Measurements from ENCODE around the gene PLXND1.

GRCh38 chr3:129525341-129525968, 81.0 kb downstream of the PLXND1 start:
- TF ChIP-seq, protein P1, sequence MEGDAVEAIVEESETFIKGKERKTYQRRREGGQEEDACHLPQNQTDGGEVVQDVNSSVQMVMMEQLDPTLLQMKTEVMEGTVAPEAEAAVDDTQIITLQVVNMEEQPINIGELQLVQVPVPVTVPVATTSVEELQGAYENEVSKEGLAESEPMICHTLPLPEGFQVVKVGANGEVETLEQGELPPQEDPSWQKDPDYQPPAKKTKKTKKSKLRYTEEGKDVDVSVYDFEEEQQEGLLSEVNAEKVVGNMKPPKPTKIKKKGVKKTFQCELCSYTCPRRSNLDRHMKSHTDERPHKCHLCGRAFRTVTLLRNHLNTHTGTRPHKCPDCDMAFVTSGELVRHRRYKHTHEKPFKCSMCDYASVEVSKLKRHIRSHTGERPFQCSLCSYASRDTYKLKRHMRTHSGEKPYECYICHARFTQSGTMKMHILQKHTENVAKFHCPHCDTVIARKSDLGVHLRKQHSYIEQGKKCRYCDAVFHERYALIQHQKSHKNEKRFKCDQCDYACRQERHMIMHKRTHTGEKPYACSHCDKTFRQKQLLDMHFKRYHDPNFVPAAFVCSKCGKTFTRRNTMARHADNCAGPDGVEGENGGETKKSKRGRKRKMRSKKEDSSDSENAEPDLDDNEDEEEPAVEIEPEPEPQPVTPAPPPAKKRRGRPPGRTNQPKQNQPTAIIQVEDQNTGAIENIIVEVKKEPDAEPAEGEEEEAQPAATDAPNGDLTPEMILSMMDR (IDR thresholded peaks at IDR 0.05; ENCODE audit: insufficient read depth, low read length): no peak
- TF ChIP-seq, protein P2, sequence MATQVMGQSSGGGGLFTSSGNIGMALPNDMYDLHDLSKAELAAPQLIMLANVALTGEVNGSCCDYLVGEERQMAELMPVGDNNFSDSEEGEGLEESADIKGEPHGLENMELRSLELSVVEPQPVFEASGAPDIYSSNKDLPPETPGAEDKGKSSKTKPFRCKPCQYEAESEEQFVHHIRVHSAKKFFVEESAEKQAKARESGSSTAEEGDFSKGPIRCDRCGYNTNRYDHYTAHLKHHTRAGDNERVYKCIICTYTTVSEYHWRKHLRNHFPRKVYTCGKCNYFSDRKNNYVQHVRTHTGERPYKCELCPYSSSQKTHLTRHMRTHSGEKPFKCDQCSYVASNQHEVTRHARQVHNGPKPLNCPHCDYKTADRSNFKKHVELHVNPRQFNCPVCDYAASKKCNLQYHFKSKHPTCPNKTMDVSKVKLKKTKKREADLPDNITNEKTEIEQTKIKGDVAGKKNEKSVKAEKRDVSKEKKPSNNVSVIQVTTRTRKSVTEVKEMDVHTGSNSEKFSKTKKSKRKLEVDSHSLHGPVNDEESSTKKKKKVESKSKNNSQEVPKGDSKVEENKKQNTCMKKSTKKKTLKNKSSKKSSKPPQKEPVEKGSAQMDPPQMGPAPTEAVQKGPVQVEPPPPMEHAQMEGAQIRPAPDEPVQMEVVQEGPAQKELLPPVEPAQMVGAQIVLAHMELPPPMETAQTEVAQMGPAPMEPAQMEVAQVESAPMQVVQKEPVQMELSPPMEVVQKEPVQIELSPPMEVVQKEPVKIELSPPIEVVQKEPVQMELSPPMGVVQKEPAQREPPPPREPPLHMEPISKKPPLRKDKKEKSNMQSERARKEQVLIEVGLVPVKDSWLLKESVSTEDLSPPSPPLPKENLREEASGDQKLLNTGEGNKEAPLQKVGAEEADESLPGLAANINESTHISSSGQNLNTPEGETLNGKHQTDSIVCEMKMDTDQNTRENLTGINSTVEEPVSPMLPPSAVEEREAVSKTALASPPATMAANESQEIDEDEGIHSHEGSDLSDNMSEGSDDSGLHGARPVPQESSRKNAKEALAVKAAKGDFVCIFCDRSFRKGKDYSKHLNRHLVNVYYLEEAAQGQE (IDR thresholded peaks at IDR 0.05; ENCODE audit: insufficient replicate concordance, low read depth): no peak
- TF ChIP-seq POLR2AphosphoS5 (IDR thresholded peaks at IDR 0.05; ENCODE audit: low read depth): no peak
- TF ChIP-seq GABPA (IDR thresholded peaks at IDR 0.05; ENCODE audit: low read depth): no peak
